HG02870 (cell line): ENCODE results near the gene ABHD12B.
"Not testable (repeated sequence)": the region's sequence is repeated elsewhere in the genome, so short reads cannot be mapped to it uniquely, and the experiment has no call there.

ENCODE experiments used
- ATAC-seq: cut with Tn5 transposase; IDR thresholded peaks from one replicate; pipeline ENCODE4 v1.9.1; 2021; ENCODE audit warnings: mild to moderate bottlenecking, moderate library complexity; ENCODE audit not compliant: unreplicated experiment

The ABHD12B gene

GRCh38 chr14:50932592-50933495 is 61.0 kb downstream of the ABHD12B start:
- no peak for ATAC-seq

GRCh38 chr14:50935126-50936015 is 63.5 kb downstream of the ABHD12B start:
- no peak for ATAC-seq

GRCh38 chr14:50936016-50936340 is 64.1 kb downstream of the ABHD12B start:
- no peak for ATAC-seq

- no peak for ATAC-seq
Observed at GRCh38 chr14:50936882-50937281, 65.0 kb downstream of the ABHD12B start.

GRCh38 chr14:50937325-50937724 is 65.5 kb downstream of the ABHD12B start:
- ATAC-seq, result no peak

- ATAC-seq, result no peak
Observed at GRCh38 chr14:50937800-50938199, 65.9 kb downstream of the ABHD12B start.

- no peak for ATAC-seq
Observed at GRCh38 chr14:50941151-50941550, 69.3 kb downstream of the ABHD12B start.

- not testable (repeated sequence) for ATAC-seq
Observed at GRCh38 chr14:50941638-50942037, 69.8 kb downstream of the ABHD12B start.

- no peak for ATAC-seq
Observed at GRCh38 chr14:50943261-50943942, 71.5 kb downstream of the ABHD12B start.

GRCh38 chr14:50943943-50944646 is 72.2 kb downstream of the ABHD12B start, which contains the start of gene PYGL:
TSS of gene PYGL (minus strand) at chr14:50944483. CDS start at chr14:50944403, 80 bp downstream.
- ATAC-seq, result no peak

- ATAC-seq, result no peak
Observed at GRCh38 chr14:50944647-50945413, 73.0 kb downstream of the ABHD12B start.

GRCh38 chr14:50946234-50946935 is 74.5 kb downstream of the ABHD12B start:
- no peak for ATAC-seq

GRCh38 chr14:50947446-50947845 is 75.6 kb downstream of the ABHD12B start:
- ATAC-seq, result no peak

- no peak for ATAC-seq
Observed at GRCh38 chr14:50948205-50948604, 76.4 kb downstream of the ABHD12B start.

GRCh38 chr14:50951032-50951431 is 79.2 kb downstream of the ABHD12B start:
- no peak for ATAC-seq

GRCh38 chr14:50953502-50953901 is 81.6 kb downstream of the ABHD12B start:
- ATAC-seq, result no peak
